A673 (cell line): ENCODE results near the gene TGFBR1. TPM values are rescaled to one million over a fixed set of nuclear protein-coding genes. Genes with fewer than 3 reads are reported as not detected.

Source experiments
- BruUV-seq: library from RNA; stranded (reverse); fragments of 400-500 nt; replicated peaks from 2 replicates; lab custom pipeline; 2021; lab: Mats Ljungman, UMichigan
- CTCF ChIA-PET: fragments of 300-600 bp; sonication (Branson Sonifier 250); formaldehyde crosslinking; loops from one replicate; lab custom pipeline; 2022; ENCODE audit warnings: antibody characterized with exemption; lab: Charles Lee
- POLR2A ChIA-PET: fragments of 300-600 bp; sonication (Branson Sonifier 250); formaldehyde crosslinking; loops from one replicate; lab custom pipeline; 2022; ENCODE audit warnings: antibody characterized with exemption; ENCODE audit not compliant: low non-redundant PET; lab: Charles Lee
- DNase-seq: peaks from one replicate; pipeline ENCODE4 v3.0.0-alpha.2; 2015; ENCODE audit warnings: low spot score
- H3K27ac ChIP-seq: fragments of 200-600 bp; sonication (generic); 2 replicates; pipeline ENCODE4 v1.5.1; 2016; ENCODE audit warnings: mixed run types, low read depth, mild to moderate bottlenecking, mixed read lengths, antibody characterized with exemption, low read length; ENCODE audit not compliant: poor library complexity, severe bottlenecking
- H3K27me3 ChIP-seq: fragments of 200-600 bp; sonication (generic); replicated peaks from 2 replicates; pipeline ENCODE4 v1.6.1; 2017; ENCODE audit warnings: mixed run types, low read depth, mild to moderate bottlenecking, mixed read lengths, antibody characterized with exemption, low read length; ENCODE audit not compliant: insufficient read depth, poor library complexity
- H3K36me3 ChIP-seq: fragments of 200-600 bp; sonication (generic); 2 replicates; pipeline ENCODE4 v1.6.1; 2016; ENCODE audit warnings: mixed run types, mild to moderate bottlenecking, mixed read lengths, antibody characterized with exemption, low read length; ENCODE audit not compliant: insufficient read depth, poor library complexity, severe bottlenecking
- H3K4me1 ChIP-seq: fragments of 200-600 bp; sonication (generic); 2 replicates; pipeline ENCODE4 v1.6.1; 2017; ENCODE audit warnings: mixed run types, mild to moderate bottlenecking, mixed read lengths, antibody characterized with exemption, low read length; ENCODE audit not compliant: insufficient read depth, poor library complexity, severe bottlenecking
- H3K4me3 ChIP-seq: fragments of 200-600 bp; sonication (generic); 2 replicates; pipeline ENCODE4 v1.5.1; 2016; ENCODE audit warnings: low read depth, mixed run types, mild to moderate bottlenecking, mixed read lengths, low read length; ENCODE audit not compliant: poor library complexity, severe bottlenecking
- H3K9me3 ChIP-seq: fragments of 200-600 bp; sonication (generic); 2 replicates; pipeline ENCODE4 v1.6.1; 2016; ENCODE audit warnings: mixed run types, low read depth, mild to moderate bottlenecking, mixed read lengths, antibody characterized with exemption, low read length; ENCODE audit not compliant: poor library complexity, severe bottlenecking
- CTCF ChIP-seq: fragments of 300-800, 200-600 bp; sonication (generic); conservative IDR thresholded peaks from 2 replicates; pipeline ENCODE4 v1.5.1; 2017; ENCODE audit warnings: low read depth, mild to moderate bottlenecking, antibody characterized with exemption, low read length, moderate library complexity, mixed read lengths
- EZH2 ChIP-seq: fragments of 200-600 bp; sonication (generic); IDR thresholded peaks from 2 replicates; pipeline ENCODE4 v1.6.1; 2017; ENCODE audit warnings: borderline replicate concordance, low read depth, mild to moderate bottlenecking, mixed read lengths, antibody characterized with exemption, low read length; ENCODE audit not compliant: poor library complexity, severe bottlenecking
- intact Hi-C: fragments of 100-400 bp; cut with micrococcal nuclease; formaldehyde crosslinking; loops from one replicate; pipeline ENCODE4 v1.10.0; 2022; ENCODE audit not compliant: unreplicated experiment
- total RNA-seq: library from RNA; stranded (reverse); gene quantifications from 2 replicates; pipeline ENCODE4 v1.2.3, GENCODE V29; 2021

TGFBR1 gene
- total RNA-seq, 1 experiment from 2014 or later: 3.5 TPM

DNA sequence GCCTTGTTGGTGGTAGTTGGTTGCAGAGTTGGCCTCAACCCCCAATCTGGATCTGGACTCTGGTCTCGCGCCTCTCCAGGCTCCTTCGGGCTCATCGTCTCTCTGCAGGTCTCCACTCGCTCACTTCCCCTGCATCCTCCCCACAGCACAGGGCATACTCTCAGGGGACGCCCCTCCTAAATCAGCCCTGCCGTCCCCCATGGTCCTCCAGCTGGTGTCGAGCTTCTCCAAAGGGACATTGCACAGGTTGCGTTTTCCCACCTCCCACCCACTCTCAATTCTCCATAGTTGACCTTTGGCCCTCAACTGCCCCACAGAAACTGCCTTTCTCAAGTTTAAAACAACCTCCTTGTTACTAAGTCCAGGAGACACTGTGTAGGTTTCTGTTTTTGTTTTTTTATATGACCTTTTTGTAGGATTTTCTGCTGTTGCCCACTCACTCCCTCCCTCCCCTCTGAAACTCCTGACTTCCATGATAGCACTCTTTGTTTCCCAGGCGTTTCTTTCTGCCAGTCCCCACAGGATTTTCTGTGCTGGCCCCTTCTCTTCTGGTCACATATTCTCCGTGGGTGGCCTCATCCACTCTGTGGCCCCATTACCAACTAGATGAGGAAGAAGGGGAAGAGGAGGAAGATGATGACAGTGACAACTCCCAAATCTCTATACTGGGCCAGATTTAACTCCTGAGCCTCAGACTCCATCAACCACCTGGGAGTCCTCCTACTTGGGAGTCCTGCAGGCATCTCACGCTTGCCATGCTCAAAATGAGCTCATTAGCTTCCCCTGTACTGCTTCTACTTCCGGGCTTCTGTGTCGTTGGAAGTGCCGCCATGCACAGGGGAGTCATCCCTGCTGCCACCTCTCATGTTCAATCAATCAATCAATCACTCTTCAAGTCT is 66.6 kb downstream of the TGFBR1 start:
- no peaks in the 10 kb centered on the region for H3K36me3 ChIP-seq
- no peaks in the 10 kb centered on the region for H3K27me3 ChIP-seq
- ChIA-PET POLR2A (no interaction called here), CTCF (interaction anchor here (0.6 kb wide), 1 partner anchor 13 kb away, joined by 3 read pairs; no protein-coding TSS in a partner anchor)
- intact Hi-C loops: no loop called here
- no peaks in the 10 kb centered on the region for H3K4me1 ChIP-seq
- no peaks in the 10 kb centered on the region for H3K9me3 ChIP-seq
- TF ChIP-seq EZH2: no peak
- TF ChIP-seq CTCF: no peak
- no peak overlapping the region for H3K27ac ChIP-seq
- BruUV-seq: no TSS peak
- H3K4me3 ChIP-seq: no peak overlapping the region
- no peak for DNase-seq

GRCh38 chr9:99172124-99173091 is 67.5 kb downstream of the TGFBR1 start:
- Histone ChIP-seq H3K27me3 (no peaks in the 10 kb centered on the region), H3K4me1 (no peaks in the 10 kb centered on the region), H3K27ac (no peak overlapping the region), H3K36me3 (no peaks in the 10 kb centered on the region), H3K9me3 (no peaks in the 10 kb centered on the region), H3K4me3 (no peak overlapping the region)
- TF ChIP-seq EZH2 (no peak), CTCF (no peak)
- DNase-seq: no peak
- POLR2A ChIA-PET: no interaction called here
- no TSS peak for BruUV-seq
- intact Hi-C loops: no loop called here
- CTCF ChIA-PET: no interaction called here
